ENCODE measurements around the gene HDGFL2. TPM values are rescaled to one million over a fixed set of nuclear protein-coding genes. Genes with fewer than 3 reads are reported as not detected.
A peak's percentile ranks its signal among the peaks of the same experiment; 100 is the strongest.

HDGFL2 gene
- total and polyA plus RNA-seq, 7 donors, result 32.3 to 56.4 (median 44.6) TPM

- no peak overlapping the region for H3K4me3 ChIP-seq
- TF ChIP-seq CTCF (IDR thresholded peaks at IDR 0.05), result no peak
- H3K4me1 ChIP-seq, result peaks cover 15% of the 10 kb centered on the region
- peaks cover 2 to 87% of the 10 kb centered on the region in 2 donors for H3K36me3 ChIP-seq (ENCODE audit: insufficient read depth in 1 of 2, low read depth in 1 of 2)
- H3K27me3 ChIP-seq (ENCODE audit: insufficient read depth in 3 of 3, low read length in 2 of 3), result no peaks in the 10 kb centered on the region
- peak overlapping the region; percentile 85 for H3K27ac ChIP-seq
- 90 to 92% (median 91%) methylated on average over 27 to 28 of the region's 28 CpGs for WGBS, 3 donors
- ATAC-seq (no peak), DNase-seq (no peak)
- H3K9me3 ChIP-seq, result no peaks in the 10 kb centered on the region
- intact Hi-C loops (cut with DNase I), result no loop called here
Observed at GRCh38 chr19:4447327-4448146, 24.6 kb upstream of the HDGFL2 start.

DNA sequence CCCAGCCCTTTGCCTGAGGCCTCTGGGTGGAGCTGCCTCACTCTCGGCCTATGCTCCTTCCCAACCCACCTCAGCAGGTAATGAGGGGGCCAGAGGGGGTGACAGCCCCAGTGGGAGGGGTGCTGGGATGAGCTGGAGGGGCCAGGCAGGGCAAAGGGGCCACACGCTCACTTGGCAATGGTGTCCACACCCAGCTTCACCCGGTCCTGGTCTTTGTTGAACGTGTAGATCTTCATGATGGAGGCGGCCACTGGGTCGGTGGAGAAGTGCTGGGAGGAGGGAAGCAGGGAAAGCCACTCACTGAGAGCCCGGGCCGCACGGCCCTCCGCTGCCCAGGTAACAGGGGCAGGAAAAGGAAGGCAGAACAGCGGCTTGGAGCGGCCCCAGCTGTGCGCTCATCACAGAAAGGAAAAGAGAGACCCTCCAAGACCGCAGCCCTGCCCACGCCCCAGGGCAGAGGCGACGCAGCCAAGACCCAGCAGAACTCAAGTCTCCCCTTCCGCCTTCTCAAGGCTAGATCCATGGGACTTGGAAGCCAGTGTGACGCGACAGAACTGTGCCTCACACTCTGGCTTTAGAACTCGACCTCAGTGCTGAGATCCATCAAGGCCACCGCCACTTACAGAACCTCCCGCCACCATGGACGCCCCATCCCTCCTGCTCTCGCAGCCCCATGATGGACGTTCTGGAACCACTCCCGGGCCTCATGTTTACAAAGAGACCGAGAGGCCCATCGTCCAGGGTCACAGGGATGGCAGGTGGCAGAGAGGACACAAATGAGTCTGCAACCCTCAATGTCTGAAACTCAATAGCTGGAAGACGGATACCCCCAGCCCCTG, 23.7 kb upstream of the HDGFL2 start:
- peak in 2 of 4 donors; percentile 0 to 13 for ATAC-seq
- H3K4me3 ChIP-seq, result no peak overlapping the region
- DNase-seq, result peak in 1 of 2 donors; percentile 16
- peaks cover 15% of the 10 kb centered on the region for H3K4me1 ChIP-seq
- H3K27me3 ChIP-seq (ENCODE audit: insufficient read depth in 3 of 3, low read length in 2 of 3), result no peaks in the 10 kb centered on the region
- TF ChIP-seq CTCF (IDR thresholded peaks at IDR 0.05), result no peak
- intact Hi-C loops (cut with DNase I), result no loop called here
- peak overlapping the region; percentile 85 for H3K27ac ChIP-seq
- 70 to 79% (median 70%) methylated on average over 27 to 30 of the region's 30 CpGs for WGBS, 3 donors
- peaks cover 2 to 96% of the 10 kb centered on the region in 2 donors for H3K36me3 ChIP-seq (ENCODE audit: insufficient read depth in 1 of 2, low read depth in 1 of 2)
- no peaks in the 10 kb centered on the region for H3K9me3 ChIP-seq

- peak; percentile 34 for TF ChIP-seq CTCF (IDR thresholded peaks at IDR 0.05)
- intact Hi-C loops (cut with DNase I), result no loop called here
- peak; percentile 86 to 92 (median 88) for ATAC-seq
- peaks cover 15% of the 10 kb centered on the region for H3K4me1 ChIP-seq
- peak; percentile 84 to 93 for DNase-seq
- H3K36me3 ChIP-seq (ENCODE audit: insufficient read depth in 1 of 2, low read depth in 1 of 2), result peaks cover 2 to 100% of the 10 kb centered on the region in 2 donors
- no peaks in the 10 kb centered on the region for H3K9me3 ChIP-seq
- peak overlapping the region; percentile 85 for H3K27ac ChIP-seq
- no peaks in the 10 kb centered on the region for H3K27me3 ChIP-seq (ENCODE audit: insufficient read depth in 3 of 3, low read length in 2 of 3)
- H3K4me3 ChIP-seq, result no peak overlapping the region
- WGBS, 3 donors, result 26 to 37% (median 29%) methylated on average over 24 of the region's 24 CpGs
Observed at GRCh38 chr19:4449022-4449638, 23.0 kb upstream of the HDGFL2 start.

DNA sequence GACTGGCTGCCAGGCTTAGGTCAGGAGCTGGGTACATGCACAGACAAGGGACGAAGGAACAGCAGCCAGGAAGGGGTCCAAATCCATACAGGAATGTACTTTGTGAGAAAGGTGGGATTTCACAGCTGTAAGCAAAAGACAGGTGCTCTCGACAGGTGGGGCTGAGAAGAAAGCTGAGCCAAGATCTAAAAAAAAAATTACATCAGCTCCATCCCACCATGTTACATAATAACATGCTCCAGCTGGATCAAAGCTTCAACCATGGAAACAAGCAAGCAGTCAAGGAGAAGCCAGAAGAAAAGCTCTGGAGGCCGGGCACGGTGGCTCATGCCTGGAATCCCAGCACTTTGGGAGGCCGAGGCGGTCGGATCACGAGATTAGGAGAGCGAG, 22.5 kb upstream of the HDGFL2 start:
- H3K36me3 ChIP-seq (ENCODE audit: insufficient read depth in 1 of 2, low read depth in 1 of 2), result peaks cover 2 to 98% of the 10 kb centered on the region in 2 donors
- ATAC-seq (peak in 2 of 4 donors; percentile 1 to 8), DNase-seq (no peak)
- intact Hi-C loops (cut with DNase I), result no loop called here
- H3K9me3 ChIP-seq, result no peaks in the 10 kb centered on the region
- peak overlapping the region; percentile 85 for H3K27ac ChIP-seq
- H3K4me1 ChIP-seq, result peaks cover 20% of the 10 kb centered on the region
- TF ChIP-seq CTCF (IDR thresholded peaks at IDR 0.05), result no peak
- H3K27me3 ChIP-seq (ENCODE audit: insufficient read depth in 3 of 3, low read length in 2 of 3), result no peaks in the 10 kb centered on the region
- WGBS, 3 donors, result 31 to 64% (median 34%) methylated on average over 9 of the region's 9 CpGs
- H3K4me3 ChIP-seq, result no peak overlapping the region
